Astrocyte of the cerebellum (primary cell): ENCODE data around the gene KXD1.

Experiments
- DNase-seq: peaks from one replicate; pipeline ENCODE4 v3.0.0-alpha.2; 2011; ENCODE audit warnings: low read depth
- H3K4me3 ChIP-seq: 2 replicates; pipeline ENCODE4 v1.5.1; 2011; ENCODE audit warnings: mild to moderate bottlenecking, low read depth, low read length, moderate library complexity
- CTCF ChIP-seq: IDR thresholded peaks from 2 replicates; pipeline ENCODE4 v1.5.1; 2012; ENCODE audit warnings: low read length, low read depth, moderate library complexity, mild to moderate bottlenecking; ENCODE audit errors: missing control alignments
- in situ Hi-C: cut with HindIII; loops from 2 replicates; pipeline ENCODE4 v1.10.0; 2017; ENCODE audit warnings: low sequenced_read_pairs

KXD1 gene

GRCh38 chr19:18606281-18607225 is 48.9 kb downstream of the KXD1 start, which contains the start of gene CRLF1:
CRLF1 (minus strand) TSS chr19:18606799; CDS start chr19:18606656, 143 bp downstream.
- in situ Hi-C loops = no loop called here
- TF ChIP-seq CTCF = no peak
- no peak for DNase-seq
- H3K4me3 ChIP-seq = no peak within 1 kb of the TSS

DNA sequence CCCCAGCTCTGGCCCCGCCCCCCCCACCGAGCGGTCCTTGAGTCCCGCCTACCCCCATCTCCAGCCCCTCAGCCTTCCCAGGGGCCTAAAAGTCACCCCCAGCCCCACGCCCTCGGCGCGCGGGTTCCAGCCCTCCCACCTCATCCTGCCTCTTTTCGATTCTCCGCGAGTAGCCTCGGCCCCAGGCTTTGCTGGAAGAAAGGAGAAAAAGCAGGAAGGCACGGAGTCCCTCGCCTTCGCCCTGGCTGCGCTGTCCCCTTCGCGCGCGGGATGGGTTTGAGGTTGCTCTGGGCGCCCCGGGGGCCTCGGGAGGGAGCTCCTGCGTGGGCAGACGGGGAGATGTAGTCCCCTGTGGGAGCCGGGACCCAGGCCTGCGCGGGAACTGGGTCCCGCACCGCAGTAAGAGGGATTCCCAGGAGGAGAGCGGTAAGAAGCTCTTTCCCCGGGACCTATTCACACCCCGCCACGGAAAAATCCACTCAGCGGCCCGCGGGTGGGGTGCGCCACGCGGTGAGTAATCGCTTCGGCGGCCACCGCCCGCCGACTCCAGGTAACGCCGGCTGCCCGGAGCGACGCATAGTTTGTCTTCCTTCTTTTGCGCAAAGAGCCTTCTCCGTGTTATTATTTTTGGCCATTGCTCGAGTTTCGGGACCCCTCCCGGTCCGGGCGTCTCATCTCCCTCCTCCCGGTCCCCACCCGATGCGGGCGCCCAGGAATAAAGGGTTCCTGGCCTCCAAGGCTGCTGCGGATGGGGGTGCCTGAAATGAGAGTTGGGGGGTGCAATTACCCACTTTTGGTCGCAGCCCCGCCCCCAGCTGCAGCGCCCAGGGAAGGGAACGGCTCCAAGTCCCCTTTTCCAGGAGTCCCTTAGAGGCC is 49.8 kb downstream of the KXD1 start:
- no peak for DNase-seq
- no peak overlapping the region for H3K4me3 ChIP-seq
- no peak for TF ChIP-seq CTCF
- in situ Hi-C loops = no loop called here

GRCh38 chr19:18608102-18608804 is 50.6 kb downstream of the KXD1 start:
- no peak for TF ChIP-seq CTCF
- DNase-seq = no peak
- H3K4me3 ChIP-seq = no peak overlapping the region
- in situ Hi-C loops = no loop called here

DNA sequence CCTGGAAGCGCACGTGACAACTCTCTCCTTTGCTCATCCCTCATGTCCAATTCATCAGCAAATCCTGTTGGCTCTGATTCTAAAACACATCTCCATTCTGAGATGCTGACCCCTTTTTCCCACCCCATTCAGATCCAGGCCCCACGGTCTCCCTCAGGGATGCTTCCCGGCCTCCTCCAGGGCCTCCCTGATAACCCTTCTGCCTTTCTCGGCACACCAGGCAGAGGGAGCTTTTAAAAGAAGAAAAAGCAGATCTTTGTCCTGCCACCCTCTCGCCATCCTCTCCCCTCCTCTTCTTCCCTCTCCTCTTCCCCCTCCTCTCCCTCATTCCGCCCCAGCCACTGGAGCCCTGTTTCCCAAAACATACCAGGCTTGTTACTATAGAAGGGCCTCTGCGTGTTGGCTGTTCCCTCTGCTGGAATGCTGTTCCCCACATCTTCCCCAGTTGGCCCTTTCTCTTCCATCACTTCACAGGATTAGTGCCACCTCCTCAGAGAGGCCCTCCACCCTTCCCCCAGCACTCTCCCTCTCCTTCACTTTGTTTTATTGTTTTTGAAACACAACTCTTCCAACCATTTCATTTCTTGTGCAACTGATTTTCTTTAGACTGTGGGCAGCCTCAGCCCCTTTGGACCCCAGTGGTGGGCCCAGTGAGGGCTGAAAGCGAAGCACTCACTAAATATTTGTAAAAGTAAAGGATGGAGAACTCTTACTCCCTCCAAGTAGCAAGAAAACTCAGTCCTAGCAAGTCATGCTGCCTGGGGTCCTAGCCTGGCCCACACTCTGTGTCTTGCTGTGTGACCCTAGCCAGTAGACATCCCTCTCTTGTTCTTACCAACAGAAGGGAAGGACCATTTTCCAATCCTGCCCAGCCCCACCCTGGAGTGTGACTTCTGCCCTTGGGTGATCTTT is 51.4 kb downstream of the KXD1 start:
- DNase-seq = no peak
- no peak overlapping the region for H3K4me3 ChIP-seq
- in situ Hi-C loops = no loop called here
- no peak for TF ChIP-seq CTCF

DNA sequence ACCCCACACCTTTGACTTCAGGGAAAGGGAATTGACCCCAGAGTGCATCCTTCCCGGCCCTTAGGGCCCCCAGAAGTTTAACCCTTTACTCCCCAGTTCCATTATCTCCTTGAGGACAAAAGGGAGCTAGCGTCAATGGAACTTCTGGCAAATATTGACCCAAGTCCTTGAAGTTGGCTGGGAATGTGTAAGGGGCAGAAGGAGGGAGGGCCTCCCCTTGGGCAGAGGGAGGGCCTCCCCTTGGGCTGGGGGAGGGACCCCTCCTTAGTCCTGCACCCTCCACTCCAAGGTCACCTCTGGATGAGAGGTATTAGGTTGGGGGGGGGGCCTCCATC is 52.0 kb downstream of the KXD1 start:
- TF ChIP-seq CTCF = no peak
- in situ Hi-C loops = no loop called here
- DNase-seq = no peak
- H3K4me3 ChIP-seq = no peak overlapping the region

DNA sequence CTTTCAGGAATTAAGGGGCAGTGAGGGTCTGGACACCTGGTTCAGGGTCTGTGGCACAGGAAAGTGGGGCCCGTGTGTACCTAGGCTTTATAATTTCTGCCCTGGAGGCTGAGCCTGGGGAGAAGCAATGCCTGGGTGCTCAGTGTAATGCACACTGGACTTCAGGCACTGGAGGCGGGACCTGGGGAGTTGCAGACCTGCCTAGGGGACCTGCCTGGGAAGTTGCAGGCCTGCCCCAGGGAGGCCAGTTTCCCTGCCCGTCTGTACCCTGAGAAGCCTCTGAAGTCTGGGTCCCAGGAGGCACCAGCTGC is 52.5 kb downstream of the KXD1 start:
- no peak overlapping the region for H3K4me3 ChIP-seq
- in situ Hi-C loops = no loop called here
- DNase-seq = no peak
- TF ChIP-seq CTCF = no peak
